GM21723 (cell line): ENCODE data around the gene DROSHA.
"Not testable (repeated sequence)": the region's sequence is repeated elsewhere in the genome, so short reads cannot be mapped to it uniquely, and the experiment has no call there.

ENCODE experiments used
- ATAC-seq: cut with Tn5 transposase; IDR thresholded peaks from one replicate; pipeline ENCODE4 v1.9.1; 2021; ENCODE audit warnings: mild to moderate bottlenecking, moderate library complexity; ENCODE audit not compliant: unreplicated experiment

Gene DROSHA

DNA sequence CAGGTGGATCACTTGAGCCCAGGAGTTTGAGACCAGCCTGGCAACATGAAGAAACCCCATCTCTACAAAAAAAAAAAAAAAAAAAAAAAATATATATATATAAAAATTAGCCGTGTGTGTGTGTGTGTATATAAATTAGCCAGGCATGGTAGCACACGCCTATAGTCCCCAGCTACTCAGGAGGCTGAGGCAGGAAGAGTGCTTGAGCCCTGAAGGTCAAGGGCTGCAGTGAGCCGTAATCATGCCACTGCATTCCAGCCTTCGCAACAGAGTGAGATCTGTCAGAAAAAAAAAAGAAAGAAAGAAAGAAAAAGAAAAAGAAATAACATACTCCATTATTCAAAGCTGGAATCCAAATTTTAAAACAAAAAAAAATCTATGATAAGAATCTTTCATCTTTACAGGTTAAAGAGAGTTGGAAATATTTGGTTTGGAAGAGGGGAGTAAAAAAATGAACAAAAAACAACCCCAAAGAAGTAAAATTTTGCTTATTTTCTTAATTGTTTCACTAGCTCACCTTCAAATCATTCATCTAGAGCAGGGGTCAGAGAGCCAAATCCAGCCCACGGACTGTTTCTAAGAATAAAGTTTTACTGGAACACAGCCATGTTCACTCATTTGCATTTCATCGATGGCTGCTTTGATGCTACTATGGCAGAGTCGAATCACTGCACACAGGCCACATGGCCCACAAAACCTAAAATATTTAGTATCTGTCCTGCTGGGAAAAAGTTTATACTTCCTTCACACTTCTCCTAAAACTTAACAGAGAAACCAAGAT is 109.9 kb downstream of the DROSHA start:
- ATAC-seq = no peak

DNA sequence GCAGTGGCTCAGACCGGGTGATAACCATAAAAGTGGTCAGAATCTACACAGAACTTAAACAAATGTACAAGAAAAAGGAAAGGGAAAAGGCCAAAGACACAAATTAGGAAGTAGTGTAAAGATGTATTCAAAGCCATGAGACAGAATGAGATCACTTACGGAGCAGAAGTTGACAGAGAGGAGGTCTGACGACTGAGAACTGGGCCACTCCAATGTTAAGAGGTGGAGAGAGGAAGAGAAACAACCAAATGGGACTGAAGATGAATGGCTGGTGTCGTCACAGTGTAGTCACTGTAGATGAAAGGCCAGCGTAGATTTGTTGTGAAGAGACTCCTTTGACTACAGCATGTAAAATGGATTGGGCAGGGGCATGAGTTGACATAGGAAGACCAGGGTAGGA is 114.4 kb downstream of the DROSHA start:
- ATAC-seq = no peak

GRCh38 chr5:31416547-31416946 is 115.3 kb downstream of the DROSHA start:
- no peak for ATAC-seq

DNA sequence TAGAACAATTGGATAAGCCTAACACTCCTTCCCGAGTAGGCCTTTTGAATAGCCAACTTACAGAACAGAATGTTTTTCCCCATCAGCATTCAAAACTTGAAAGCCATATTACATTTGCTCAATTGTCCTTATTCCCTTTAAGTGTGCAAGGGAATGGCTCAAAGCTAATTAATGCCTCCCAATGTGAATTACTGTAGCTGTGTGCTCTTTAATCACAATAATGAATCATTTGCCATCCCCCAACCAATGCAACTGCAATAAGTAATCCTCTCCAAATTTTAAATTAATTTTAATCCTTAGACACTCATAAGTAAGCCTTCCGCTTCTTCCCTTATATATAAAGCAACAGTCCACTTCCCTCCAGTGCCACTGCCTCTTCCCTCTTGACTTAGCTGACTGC is 115.9 kb downstream of the DROSHA start:
- no peak for ATAC-seq

GRCh38 chr5:31415009-31415923 is 116.6 kb downstream of the DROSHA start:
- no peak for ATAC-seq

DNA sequence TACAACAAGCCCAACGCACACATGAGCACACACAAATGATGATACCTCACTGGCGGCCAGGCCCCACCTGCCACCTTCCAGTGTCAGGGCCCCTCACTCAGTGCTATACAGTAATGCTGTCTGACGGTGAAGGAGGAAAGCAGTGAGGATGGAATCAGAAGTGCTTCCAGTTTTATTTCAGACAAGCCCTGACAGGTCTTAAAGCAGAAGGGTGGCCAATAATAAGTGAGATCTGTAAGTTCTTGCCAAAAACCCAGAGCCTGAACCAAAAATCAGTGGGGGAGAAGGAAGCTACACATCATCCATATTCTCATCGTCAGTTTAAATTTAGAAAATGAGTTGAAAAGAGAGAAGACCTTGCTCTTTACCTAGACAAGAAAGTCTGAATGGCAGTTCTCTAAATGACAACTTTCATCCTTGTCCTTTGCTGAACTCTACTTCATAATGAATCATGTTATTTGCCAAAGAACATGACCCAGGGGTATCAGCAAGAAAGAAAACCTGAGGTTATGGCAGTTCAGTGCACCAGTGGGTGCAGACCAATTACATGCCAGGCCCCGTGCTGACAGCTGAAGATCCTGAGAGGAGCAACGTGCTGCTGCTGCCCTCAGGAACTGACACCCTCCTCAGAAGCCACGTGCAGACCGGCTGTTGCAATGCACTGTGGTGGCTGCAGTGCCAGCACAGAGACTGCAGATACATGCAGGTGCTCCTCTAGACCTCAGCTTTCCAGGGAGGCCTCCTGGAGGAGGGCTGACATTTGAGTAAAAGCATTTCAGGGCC is 118.7 kb downstream of the DROSHA start:
- ATAC-seq = no peak

GRCh38 chr5:31412324-31412723 is 119.6 kb downstream of the DROSHA start:
- no peak for ATAC-seq

GRCh38 chr5:31410089-31410488 is 121.8 kb downstream of the DROSHA start:
- ATAC-seq = no peak

GRCh38 chr5:31408814-31409213 is 123.1 kb downstream of the DROSHA start:
- ATAC-seq = no peak

- no peak for ATAC-seq
These were observed 123.8 kb downstream of the DROSHA start for GRCh38 chr5:31407921-31408693.

- ATAC-seq = no peak
These were observed 127.6 kb downstream of the DROSHA start for GRCh38 chr5:31404325-31404724.

DNA sequence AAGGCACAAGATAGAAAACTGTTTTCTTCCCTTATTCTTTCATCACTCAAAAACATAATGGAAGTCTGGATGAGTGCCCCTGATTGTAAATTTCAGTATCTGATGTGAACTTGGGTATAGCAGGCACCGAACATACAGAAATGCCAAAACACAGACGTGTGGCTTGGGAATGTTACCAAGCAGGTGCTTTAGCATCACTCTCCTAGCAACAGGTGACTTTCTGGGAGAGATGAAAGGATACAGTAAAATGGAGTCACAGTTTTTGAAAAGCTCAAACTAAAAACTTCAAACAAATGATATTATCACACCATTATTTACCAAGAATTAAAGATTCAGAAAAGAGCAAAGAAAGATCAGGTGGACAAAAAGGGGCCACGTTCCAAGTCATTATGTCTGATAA is 130.2 kb downstream of the DROSHA start:
- no peak for ATAC-seq

- ATAC-seq = no peak
These were observed 133.9 kb downstream of the DROSHA start for GRCh38 chr5:31397926-31398557.

DNA sequence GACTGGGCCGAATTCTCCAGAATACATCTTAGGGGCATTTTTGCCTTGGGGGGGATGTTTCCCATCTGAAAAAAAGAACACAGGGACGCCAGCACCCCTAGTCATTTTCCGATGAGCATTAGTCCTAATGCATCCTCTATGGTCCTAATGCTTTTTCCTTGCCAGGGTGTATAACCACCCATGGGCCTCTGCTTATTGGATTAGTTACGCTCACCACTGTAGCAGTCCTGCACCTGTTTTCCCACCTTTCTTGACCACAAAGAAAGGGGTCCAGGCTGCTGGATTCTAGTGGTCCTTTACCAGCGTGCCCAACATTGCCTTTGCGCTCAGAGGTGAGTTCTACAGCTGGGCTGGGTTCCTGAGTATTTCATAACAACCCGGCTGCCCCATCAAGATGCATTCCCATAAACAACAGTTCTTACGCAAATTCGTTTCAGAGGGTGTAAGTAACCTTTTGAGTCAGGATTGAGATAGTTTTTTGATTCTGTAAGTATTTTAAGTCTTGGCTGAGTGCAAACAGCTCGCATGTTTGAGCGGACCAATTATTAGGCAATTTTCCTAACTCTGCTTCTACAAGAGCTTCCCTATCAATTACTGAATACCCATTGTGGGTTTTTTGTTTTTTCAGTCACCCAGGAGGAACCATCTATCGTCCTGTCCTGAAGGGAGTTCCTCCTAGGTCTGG is 135.1 kb downstream of the DROSHA start:
- ATAC-seq = no peak

GRCh38 chr5:31395450-31396045 is 136.3 kb downstream of the DROSHA start:
- not testable (repeated sequence) for ATAC-seq

DNA sequence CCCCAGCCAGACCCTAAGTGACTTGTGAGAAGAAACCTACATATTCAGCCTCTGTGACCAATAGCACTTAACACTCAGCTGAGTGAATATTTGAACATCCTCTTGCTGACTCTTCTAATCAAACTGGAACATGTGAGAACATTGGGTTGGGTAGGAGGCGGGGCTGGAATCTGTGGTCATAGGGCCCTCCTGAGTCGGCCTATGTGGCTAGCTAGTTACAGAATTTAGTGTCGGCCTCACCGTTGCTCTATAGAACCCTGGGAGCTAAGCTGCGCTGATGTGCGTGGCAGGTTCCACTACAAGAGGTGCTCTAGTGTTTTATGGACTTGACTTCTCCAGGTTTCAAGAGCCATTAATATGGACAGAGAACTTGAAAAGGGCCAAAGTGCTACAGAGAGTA is 138.8 kb downstream of the DROSHA start:
- ATAC-seq = no peak

DNA sequence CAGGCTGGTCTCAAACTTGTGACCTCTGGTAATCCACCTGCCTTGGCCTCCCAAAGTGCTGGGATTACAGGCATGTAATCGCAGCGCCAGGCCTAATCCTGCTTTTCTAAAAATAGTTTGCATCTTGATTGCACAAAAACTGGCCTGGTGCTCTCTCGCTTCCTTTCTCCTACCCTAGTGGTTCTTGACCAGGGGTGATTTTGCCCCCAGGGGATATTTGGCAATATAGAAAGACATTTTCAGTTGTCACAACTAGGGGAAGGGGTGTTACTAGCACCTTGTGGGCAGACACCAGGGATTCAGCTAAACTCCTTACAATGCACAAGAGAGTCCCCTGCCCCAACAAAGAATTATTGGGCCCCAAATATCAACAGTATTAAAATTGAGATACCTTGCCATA is 139.8 kb downstream of the DROSHA start:
- ATAC-seq = no peak

GRCh38 chr5:31390256-31390655 is 141.6 kb downstream of the DROSHA start:
- ATAC-seq = no peak
